ENCODE data around the gene FBXO21.
"Not testable (repeated sequence)": the region's sequence is repeated elsewhere in the genome, so short reads cannot be mapped to it uniquely, and the experiment has no call there.

FBXO21 gene

GRCh38 chr12:117202556-117202955, 12.3 kb upstream of the FBXO21 start:
- no CpG with 5 or more reads among the region's 9 CpGs for WGBS (ENCODE audit: insufficient coverage, insufficient read length)
- DNase-seq (ENCODE audit: low read depth, low spot score), result no peak
- H3K27me3 ChIP-seq (ENCODE audit: control insufficient read depth, insufficient read depth, low read length), result no peaks in the 10 kb centered on the region
- no peaks in the 10 kb centered on the region for H3K4me1 ChIP-seq (ENCODE audit: control insufficient read depth, insufficient read depth, low read length)
- no peaks in the 10 kb centered on the region for H3K9me3 ChIP-seq (ENCODE audit: control insufficient read depth, insufficient read depth, low read length)
- H3K27ac ChIP-seq (ENCODE audit: low read length), result no peak overlapping the region
- no peaks in the 10 kb centered on the region for H3K36me3 ChIP-seq (ENCODE audit: control insufficient read depth, insufficient read depth, low read length)
- no peak overlapping the region for H3K4me3 ChIP-seq (ENCODE audit: low read length)

DNA sequence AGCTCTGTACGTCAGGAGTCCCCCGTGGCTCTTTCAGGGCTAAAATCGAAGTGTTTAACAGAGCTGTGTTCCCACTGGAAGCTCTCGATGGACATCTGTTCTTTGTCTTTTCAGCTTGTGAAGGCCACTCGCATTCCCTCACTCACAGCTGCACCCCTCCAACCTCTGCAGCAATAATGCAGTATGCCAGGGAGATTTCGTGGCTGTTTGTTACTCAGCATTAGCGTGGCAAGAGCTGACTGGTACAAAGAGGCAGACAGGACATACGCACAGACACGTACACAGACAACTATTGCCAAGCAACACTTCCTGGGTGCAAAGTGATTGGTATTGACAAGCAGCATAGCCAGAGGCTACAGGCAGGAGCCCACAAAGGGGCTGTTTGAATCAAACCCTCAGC, 11.8 kb upstream of the FBXO21 start:
- Histone ChIP-seq H3K36me3 (ENCODE audit: control insufficient read depth, insufficient read depth, low read length) (no peaks in the 10 kb centered on the region), H3K4me1 (ENCODE audit: control insufficient read depth, insufficient read depth, low read length) (no peaks in the 10 kb centered on the region), H3K9me3 (ENCODE audit: control insufficient read depth, insufficient read depth, low read length) (no peaks in the 10 kb centered on the region), H3K4me3 (ENCODE audit: low read length) (no peak overlapping the region), H3K27ac (ENCODE audit: low read length) (no peak overlapping the region), H3K27me3 (ENCODE audit: control insufficient read depth, insufficient read depth, low read length) (no peaks in the 10 kb centered on the region)
- no CpG with 5 or more reads among the region's 9 CpGs for WGBS (ENCODE audit: insufficient coverage, insufficient read length)
- DNase-seq (ENCODE audit: low read depth, low spot score), result no peak

DNA sequence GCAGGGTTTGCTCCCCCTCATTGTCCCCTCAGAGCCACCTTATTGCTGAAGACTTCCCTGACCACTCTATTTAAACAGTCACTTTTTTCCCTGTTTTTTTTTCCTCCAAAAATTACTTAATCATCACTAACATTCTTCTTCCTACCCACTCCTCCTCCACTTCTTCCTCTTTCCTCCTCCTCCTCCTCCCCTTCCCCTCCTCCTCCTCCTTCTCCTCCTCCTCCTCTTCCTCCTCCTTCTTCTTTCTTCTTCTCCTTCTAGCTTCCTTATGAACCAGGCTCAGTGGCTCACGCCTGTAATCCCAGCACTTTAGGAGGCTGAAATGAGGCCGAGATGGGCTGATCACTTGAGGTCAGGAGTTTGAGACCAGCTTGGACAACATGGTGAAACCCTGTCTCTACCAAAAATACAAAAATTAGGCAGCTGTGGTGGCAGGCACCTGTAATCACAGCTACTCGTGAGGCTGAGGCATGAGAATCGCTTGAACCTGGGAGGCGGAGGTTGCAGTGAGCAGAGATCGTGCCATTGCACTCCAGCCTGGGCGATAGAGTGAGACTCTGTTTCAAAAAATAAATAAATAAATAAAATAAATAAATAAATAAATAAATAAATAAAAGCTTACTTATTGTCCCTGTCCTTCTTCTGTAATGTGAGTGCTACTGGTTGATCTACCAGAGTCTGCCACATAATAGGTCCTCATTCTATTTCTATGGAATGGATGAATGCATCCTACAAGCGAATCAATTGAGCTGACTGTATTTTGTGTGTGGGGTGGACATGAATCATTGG, 9.9 kb upstream of the FBXO21 start:
- H3K9me3 ChIP-seq (ENCODE audit: control insufficient read depth, insufficient read depth, low read length); DNase-seq (ENCODE audit: low read depth, low spot score); H3K27ac ChIP-seq (ENCODE audit: low read length); H3K36me3 ChIP-seq (ENCODE audit: control insufficient read depth, insufficient read depth, low read length); H3K4me3 ChIP-seq (ENCODE audit: low read length); H3K4me1 ChIP-seq (ENCODE audit: control insufficient read depth, insufficient read depth, low read length); H3K27me3 ChIP-seq (ENCODE audit: control insufficient read depth, insufficient read depth, low read length): not testable (repeated sequence)
- WGBS (ENCODE audit: insufficient coverage, insufficient read length), result no CpG with 5 or more reads among the region's 8 CpGs

GRCh38 chr12:117196334-117196733, 6.1 kb upstream of the FBXO21 start:
- not testable (repeated sequence) for DNase-seq (ENCODE audit: low read depth, low spot score); H3K9me3 ChIP-seq (ENCODE audit: control insufficient read depth, insufficient read depth, low read length); H3K27me3 ChIP-seq (ENCODE audit: control insufficient read depth, insufficient read depth, low read length); H3K36me3 ChIP-seq (ENCODE audit: control insufficient read depth, insufficient read depth, low read length); H3K27ac ChIP-seq (ENCODE audit: low read length); H3K4me3 ChIP-seq (ENCODE audit: low read length); H3K4me1 ChIP-seq (ENCODE audit: control insufficient read depth, insufficient read depth, low read length)
- no CpG with 5 or more reads among the region's 6 CpGs for WGBS (ENCODE audit: insufficient coverage, insufficient read length)

GRCh38 chr12:117195027-117195426, 4.8 kb upstream of the FBXO21 start:
- H3K36me3 ChIP-seq (ENCODE audit: control insufficient read depth, insufficient read depth, low read length); DNase-seq (ENCODE audit: low read depth, low spot score); H3K9me3 ChIP-seq (ENCODE audit: control insufficient read depth, insufficient read depth, low read length); H3K27me3 ChIP-seq (ENCODE audit: control insufficient read depth, insufficient read depth, low read length); H3K4me1 ChIP-seq (ENCODE audit: control insufficient read depth, insufficient read depth, low read length); H3K4me3 ChIP-seq (ENCODE audit: low read length); H3K27ac ChIP-seq (ENCODE audit: low read length): not testable (repeated sequence)
- no CpG with 5 or more reads among the region's 9 CpGs for WGBS (ENCODE audit: insufficient coverage, insufficient read length)

GRCh38 chr12:117193903-117194302, 3.6 kb upstream of the FBXO21 start:
- H3K27me3 ChIP-seq (ENCODE audit: control insufficient read depth, insufficient read depth, low read length), result no peaks in the 10 kb centered on the region; the same call in 1 of the 2 replicates
- H3K9me3 ChIP-seq (ENCODE audit: control insufficient read depth, insufficient read depth, low read length), result no peaks in the 10 kb centered on the region
- WGBS (ENCODE audit: insufficient coverage, insufficient read length), result no CpG with 5 or more reads among the region's 3 CpGs
- DNase-seq (ENCODE audit: low read depth, low spot score), result no peak
- H3K4me1 ChIP-seq (ENCODE audit: control insufficient read depth, insufficient read depth, low read length), result peaks cover under 1% of the 10 kb centered on the region; the same call in 1 of the 2 replicates
- no peak overlapping the region for H3K27ac ChIP-seq (ENCODE audit: low read length)
- no peaks in the 10 kb centered on the region for H3K36me3 ChIP-seq (ENCODE audit: control insufficient read depth, insufficient read depth, low read length)
- no peak overlapping the region for H3K4me3 ChIP-seq (ENCODE audit: low read length)

GRCh38 chr12:117192581-117192980, 2.3 kb upstream of the FBXO21 start:
- not testable (repeated sequence) for H3K36me3 ChIP-seq (ENCODE audit: control insufficient read depth, insufficient read depth, low read length); H3K27ac ChIP-seq (ENCODE audit: low read length); H3K27me3 ChIP-seq (ENCODE audit: control insufficient read depth, insufficient read depth, low read length); H3K4me3 ChIP-seq (ENCODE audit: low read length); DNase-seq (ENCODE audit: low read depth, low spot score); H3K9me3 ChIP-seq (ENCODE audit: control insufficient read depth, insufficient read depth, low read length); H3K4me1 ChIP-seq (ENCODE audit: control insufficient read depth, insufficient read depth, low read length)
- WGBS (ENCODE audit: insufficient coverage, insufficient read length), result no CpG with 5 or more reads among the region's 9 CpGs

DNA sequence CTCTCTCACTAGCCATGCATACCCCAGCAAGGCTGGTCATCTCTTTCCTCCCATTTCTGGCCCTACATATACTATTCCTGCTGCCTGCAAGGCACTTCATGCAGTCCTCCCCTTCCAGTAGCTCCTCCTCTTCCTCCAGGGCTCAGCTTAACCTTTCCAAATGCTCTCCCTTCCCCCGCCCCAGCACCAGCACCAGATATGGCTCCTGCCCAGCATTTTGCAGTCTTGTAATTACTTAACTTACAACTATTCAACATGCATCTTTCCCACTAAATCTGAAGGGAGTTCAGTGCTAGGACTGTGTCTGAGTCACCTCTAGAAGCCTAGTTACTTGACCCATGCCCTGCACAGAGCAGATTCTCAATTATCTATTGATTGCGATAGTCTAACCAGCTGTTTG, 1.8 kb upstream of the FBXO21 start:
- no peaks in the 10 kb centered on the region for H3K9me3 ChIP-seq (ENCODE audit: control insufficient read depth, insufficient read depth, low read length)
- peaks cover 3% of the 10 kb centered on the region; the same call in 1 of the 2 replicates for H3K4me1 ChIP-seq (ENCODE audit: control insufficient read depth, insufficient read depth, low read length)
- H3K4me3 ChIP-seq (ENCODE audit: low read length), result no peak overlapping the region
- WGBS (ENCODE audit: insufficient coverage, insufficient read length), result no CpG with 5 or more reads among the region's 2 CpGs
- H3K27ac ChIP-seq (ENCODE audit: low read length), result no peak overlapping the region
- H3K27me3 ChIP-seq (ENCODE audit: control insufficient read depth, insufficient read depth, low read length), result no peaks in the 10 kb centered on the region; the same call in 1 of the 2 replicates
- no peaks in the 10 kb centered on the region; the same call in 1 of the 2 replicates for H3K36me3 ChIP-seq (ENCODE audit: control insufficient read depth, insufficient read depth, low read length)
- no peak for DNase-seq (ENCODE audit: low read depth, low spot score)

DNA sequence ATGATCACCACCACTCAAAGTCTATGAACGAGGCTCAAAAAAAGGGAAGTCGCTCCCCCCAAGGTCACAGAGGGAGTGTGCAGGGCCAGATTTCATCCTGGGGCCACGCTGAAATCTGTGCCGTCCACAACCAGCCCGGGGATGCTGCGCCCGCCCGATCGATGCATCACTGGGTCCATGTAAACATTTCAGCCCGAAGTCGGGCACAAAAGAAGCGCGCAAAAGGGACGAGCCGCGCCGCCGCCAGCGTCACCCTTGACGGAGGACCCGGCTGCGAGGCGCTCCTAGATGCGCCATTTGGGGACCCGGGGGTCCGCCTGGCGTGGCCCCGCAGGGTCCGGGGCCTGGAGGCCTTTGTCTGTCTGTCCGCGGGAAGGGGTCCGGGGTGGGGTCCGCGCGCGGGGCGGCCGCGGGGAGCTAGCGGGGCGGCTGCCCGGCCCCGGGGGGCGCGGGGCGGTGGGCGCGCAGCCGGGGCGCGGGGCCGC, 503 bp downstream of the FBXO21 start:
- Histone ChIP-seq H3K27ac (ENCODE audit: low read length) (no peak overlapping the region), H3K27me3 (ENCODE audit: control insufficient read depth, insufficient read depth, low read length) (no peaks in the 10 kb centered on the region; the same call in 1 of the 2 replicates), H3K9me3 (ENCODE audit: control insufficient read depth, insufficient read depth, low read length) (no peaks in the 10 kb centered on the region), H3K36me3 (ENCODE audit: control insufficient read depth, insufficient read depth, low read length) (no peaks in the 10 kb centered on the region; the same call in 1 of the 2 replicates), H3K4me3 (ENCODE audit: low read length) (peak overlapping the region; percentile 97), H3K4me1 (ENCODE audit: control insufficient read depth, insufficient read depth, low read length) (peaks cover 3% of the 10 kb centered on the region; the same call in 1 of the 2 replicates)
- no CpG with 5 or more reads among the region's 52 CpGs for WGBS (ENCODE audit: insufficient coverage, insufficient read length)
- DNase-seq (ENCODE audit: low read depth, low spot score), result no peak

DNA sequence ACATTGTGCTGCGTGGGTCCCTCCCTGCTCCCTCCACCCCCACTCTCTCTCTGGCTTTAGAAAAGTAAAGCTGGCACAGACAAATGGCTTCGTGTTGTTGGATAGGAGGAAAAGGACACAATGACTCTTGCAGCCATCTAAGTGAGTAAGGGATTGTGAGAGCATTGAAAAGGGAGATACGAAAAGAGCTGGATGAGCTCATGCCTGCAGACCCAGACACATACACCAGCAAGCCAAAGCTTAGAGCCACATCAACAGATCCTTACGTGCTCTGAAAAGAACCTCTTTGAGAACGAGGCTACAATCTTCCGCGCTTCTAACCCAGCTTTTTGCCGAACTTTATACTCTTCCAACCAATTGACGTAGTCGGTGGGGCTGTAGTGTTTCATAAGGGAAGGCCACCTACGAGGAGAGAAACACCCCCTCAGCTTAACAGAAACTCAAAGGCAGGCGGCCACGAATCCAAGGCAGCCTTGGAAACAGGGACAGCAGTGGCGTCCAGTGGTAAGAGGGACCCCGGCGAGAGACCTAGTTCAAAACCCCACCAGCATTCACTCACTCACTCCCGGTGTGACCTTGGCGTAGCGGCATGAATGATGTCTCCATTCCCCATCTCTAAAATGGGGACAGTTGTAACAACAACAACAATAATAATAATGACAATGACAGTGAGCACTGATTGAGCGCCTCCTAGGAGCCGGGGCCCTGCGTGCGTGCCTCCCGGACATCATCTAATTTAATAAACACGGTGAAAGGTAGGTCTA, 1.1 kb downstream of the FBXO21 start:
- Histone ChIP-seq H3K4me1 (ENCODE audit: control insufficient read depth, insufficient read depth, low read length) (peaks cover 3% of the 10 kb centered on the region; the same call in 1 of the 2 replicates), H3K27me3 (ENCODE audit: control insufficient read depth, insufficient read depth, low read length) (no peaks in the 10 kb centered on the region; the same call in 1 of the 2 replicates), H3K4me3 (ENCODE audit: low read length) (peak overlapping the region; percentile 97), H3K36me3 (ENCODE audit: control insufficient read depth, insufficient read depth, low read length) (no peaks in the 10 kb centered on the region; the same call in 1 of the 2 replicates), H3K27ac (ENCODE audit: low read length) (no peak overlapping the region), H3K9me3 (ENCODE audit: control insufficient read depth, insufficient read depth, low read length) (no peaks in the 10 kb centered on the region)
- WGBS (ENCODE audit: insufficient coverage, insufficient read length), result no CpG with 5 or more reads among the region's 25 CpGs
- no peak for DNase-seq (ENCODE audit: low read depth, low spot score)

Measured in iPS DF 6.9 (cell line).